K562 (cell line): Measurements from ENCODE around the gene PLD1. TPM values are rescaled to one million over a fixed set of nuclear protein-coding genes. Genes with fewer than 3 reads are reported as not detected.

Experiments
- CBFA2T2 ChIP-seq: fragments of 450-650 bp; conservative IDR thresholded peaks from 2 replicates; pipeline ENCODE4 v1.6.1; 2017; ENCODE audit warnings: mild to moderate bottlenecking
- CBFA2T3 ChIP-seq: fragments of 450-650 bp; IDR thresholded peaks from 2 replicates; pipeline ENCODE4 v1.6.1; 2017
- FOXM1 ChIP-seq, 2 experiments: fragments of 450-650 bp in 1 of 2; sonication (generic) in 1 of 2; formaldehyde crosslinking in 1 of 2; IDR thresholded peaks; 2 replicates each; pipeline versions ENCODE4 v1.6.1 to v1.9.0; 2017 to 2022; ENCODE audit warnings: low read depth in 2 of 2, mild to moderate bottlenecking in 2 of 2, missing genetic modification reagents in 1 of 2, moderate library complexity in 1 of 2
- HOXB6 ChIP-seq: fragments of 250-450 bp; sonication (Bioruptor Pico); IDR thresholded peaks from 2 replicates; pipeline ENCODE4 v1.5.1; 2022; ENCODE audit warnings: mild to moderate bottlenecking, borderline replicate concordance
- ILK ChIP-seq: fragments of 450-650 bp; IDR thresholded peaks from 2 replicates; pipeline ENCODE4 v1.6.1; 2016; ENCODE audit warnings: missing genetic modification characterization, low read depth, mild to moderate bottlenecking, missing compliant biosample characterization, moderate library complexity, borderline replicate concordance
- JUND ChIP-seq, 2 experiments: IDR thresholded peaks; 2 replicates in 1 of 2; 3 replicates in 1 of 2; pipeline ENCODE4 v1.6.1; 2011; ENCODE audit warnings: borderline replicate concordance in 2 of 2, low read depth in 2 of 2, low read length in 2 of 2, improper control_type of control experiment in 1 of 2, missing biosample characterization in 1 of 2, missing genetic modification characterization in 1 of 2, missing genetic modification reagents in 1 of 2
- MECOM ChIP-seq: fragments of 250-450 bp; sonication (Bioruptor Pico); IDR thresholded peaks from 2 replicates; pipeline ENCODE4 v1.8.0; 2022; ENCODE audit warnings: inconsistent platforms
- MED1 ChIP-seq: sonication (generic); formaldehyde crosslinking; IDR thresholded peaks from 2 replicates; pipeline ENCODE4 v1.8.1; 2023; ENCODE audit warnings: missing genetic modification reagents, borderline replicate concordance
- MLLT1 ChIP-seq, 2 experiments: fragments of 450-650 bp; IDR thresholded peaks; 2 replicates each; pipeline ENCODE4 v1.6.1; 2016
- NFE2 ChIP-seq: IDR thresholded peaks from 2 replicates; pipeline ENCODE4 v1.6.1; 2014; ENCODE audit warnings: antibody characterized with exemption, low read depth
- PHF21A ChIP-seq: fragments of 450-650 bp; IDR thresholded peaks from 2 replicates; pipeline ENCODE4 v1.6.1; 2017; ENCODE audit warnings: low read depth, borderline replicate concordance
- PPARD ChIP-seq: fragments of 250-450 bp; sonication (Bioruptor Pico); IDR thresholded peaks from 2 replicates; pipeline ENCODE4 v1.8.0; 2022; ENCODE audit warnings: inconsistent platforms, mild to moderate bottlenecking, moderate library complexity
- SMC3 ChIP-seq: conservative IDR thresholded peaks from 2 replicates; pipeline ENCODE4 v1.6.1; 2011; ENCODE audit warnings: low read depth, low read length, improper control_type of control experiment; ENCODE audit not compliant: insufficient read depth
- ZBTB8A ChIP-seq: fragments of 450-650 bp; IDR thresholded peaks from 2 replicates; pipeline ENCODE4 v1.6.1; 2018; ENCODE audit warnings: mild to moderate bottlenecking, moderate library complexity; ENCODE audit not compliant: partially characterized antibody
- ZBTB9 ChIP-seq: fragments of 450-650 bp; formaldehyde crosslinking; IDR thresholded peaks from 2 replicates; pipeline ENCODE4 v1.4.0; 2020; ENCODE audit warnings: mild to moderate bottlenecking, moderate library complexity
- polyA plus RNA-seq, 8 experiments: library from polyadenylated mRNA; depleted of rRNA in 4 of 8; stranded (reverse) in 5 of 8; unstranded in 3 of 8; fragments of >200 nt; fragmentation: Nextera tagmentation in 2 of 8; fragmentation: Illumina TruSeq in 1 of 8; extraction: Ambion mirVana in 2 of 8; extraction: Trizol in 1 of 8; gene quantifications; 2 replicates each; pipeline versions ENCODE4 v1.2.1 to v1.2.3, GENCODE V29; 2011 to 2014; ENCODE audit warnings: inconsistent platforms in 1 of 8, missing spikeins in 1 of 8
- total RNA-seq, 7 experiments: library from RNA; depleted of rRNA in 6 of 7; stranded (reverse); fragments of >200 nt in 6 of 7; fragmentation: Illumina TruSeq in 2 of 7; extraction: Trizol in 2 of 7; gene quantifications; 2 replicates each; pipeline versions ENCODE4 v1.2.1 to v1.2.3, GENCODE V29; 2011 to 2021; ENCODE audit warnings: low replicate concordance in 1 of 7
- TF ChIP-seq, protein P1 (sequence below): fragments of 450-650 bp; IDR thresholded peaks from 2 replicates; pipeline ENCODE4 v1.6.1; 2016; ENCODE audit warnings: low read depth

PLD1 gene
- total and polyA plus RNA-seq, 9 of the 15 experiments (the other 6 are each of a cell fraction or from before 2014, with no cell fraction given): 8.4 to 26.1 (median 18.6) TPM

DNA sequence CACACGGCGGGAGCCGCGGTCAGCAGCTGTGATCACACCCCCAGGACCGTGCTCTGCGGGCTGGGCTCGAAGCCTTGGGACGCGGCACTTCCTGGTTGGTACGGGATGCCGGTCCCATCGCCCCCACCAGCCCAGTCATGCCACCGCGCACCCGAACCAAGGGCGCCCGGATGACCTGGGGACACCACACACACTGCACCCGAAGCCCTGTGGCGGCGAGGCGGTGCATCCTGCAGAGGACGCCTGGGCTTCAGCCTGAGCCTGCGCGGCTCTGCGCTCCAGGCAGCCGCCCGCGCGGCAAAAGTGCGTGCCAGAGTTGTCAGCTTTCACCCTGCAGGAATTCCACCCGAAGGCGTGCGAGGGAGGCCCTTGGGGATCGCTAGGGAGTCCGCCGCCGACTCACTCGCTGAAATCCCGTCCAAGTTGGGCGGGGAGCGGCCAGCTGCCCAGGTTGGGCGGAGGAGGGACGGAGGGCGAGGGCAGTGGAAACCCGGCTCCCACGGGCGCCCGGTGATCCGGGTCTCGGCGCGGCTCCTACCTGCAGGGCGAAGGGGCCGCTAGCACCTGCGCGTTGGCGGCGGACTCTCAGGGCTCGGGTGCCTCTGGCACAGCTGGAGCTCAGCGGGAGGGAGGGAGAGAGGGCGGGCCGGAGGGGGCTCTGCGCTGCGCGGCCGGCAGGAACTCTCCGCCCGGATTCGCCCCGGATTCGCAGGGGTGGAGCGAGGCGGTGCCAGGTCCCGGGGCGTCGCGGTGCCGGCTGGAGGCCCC is at the start of gene PLD1 (continued):
- TF ChIP-seq, protein P1, sequence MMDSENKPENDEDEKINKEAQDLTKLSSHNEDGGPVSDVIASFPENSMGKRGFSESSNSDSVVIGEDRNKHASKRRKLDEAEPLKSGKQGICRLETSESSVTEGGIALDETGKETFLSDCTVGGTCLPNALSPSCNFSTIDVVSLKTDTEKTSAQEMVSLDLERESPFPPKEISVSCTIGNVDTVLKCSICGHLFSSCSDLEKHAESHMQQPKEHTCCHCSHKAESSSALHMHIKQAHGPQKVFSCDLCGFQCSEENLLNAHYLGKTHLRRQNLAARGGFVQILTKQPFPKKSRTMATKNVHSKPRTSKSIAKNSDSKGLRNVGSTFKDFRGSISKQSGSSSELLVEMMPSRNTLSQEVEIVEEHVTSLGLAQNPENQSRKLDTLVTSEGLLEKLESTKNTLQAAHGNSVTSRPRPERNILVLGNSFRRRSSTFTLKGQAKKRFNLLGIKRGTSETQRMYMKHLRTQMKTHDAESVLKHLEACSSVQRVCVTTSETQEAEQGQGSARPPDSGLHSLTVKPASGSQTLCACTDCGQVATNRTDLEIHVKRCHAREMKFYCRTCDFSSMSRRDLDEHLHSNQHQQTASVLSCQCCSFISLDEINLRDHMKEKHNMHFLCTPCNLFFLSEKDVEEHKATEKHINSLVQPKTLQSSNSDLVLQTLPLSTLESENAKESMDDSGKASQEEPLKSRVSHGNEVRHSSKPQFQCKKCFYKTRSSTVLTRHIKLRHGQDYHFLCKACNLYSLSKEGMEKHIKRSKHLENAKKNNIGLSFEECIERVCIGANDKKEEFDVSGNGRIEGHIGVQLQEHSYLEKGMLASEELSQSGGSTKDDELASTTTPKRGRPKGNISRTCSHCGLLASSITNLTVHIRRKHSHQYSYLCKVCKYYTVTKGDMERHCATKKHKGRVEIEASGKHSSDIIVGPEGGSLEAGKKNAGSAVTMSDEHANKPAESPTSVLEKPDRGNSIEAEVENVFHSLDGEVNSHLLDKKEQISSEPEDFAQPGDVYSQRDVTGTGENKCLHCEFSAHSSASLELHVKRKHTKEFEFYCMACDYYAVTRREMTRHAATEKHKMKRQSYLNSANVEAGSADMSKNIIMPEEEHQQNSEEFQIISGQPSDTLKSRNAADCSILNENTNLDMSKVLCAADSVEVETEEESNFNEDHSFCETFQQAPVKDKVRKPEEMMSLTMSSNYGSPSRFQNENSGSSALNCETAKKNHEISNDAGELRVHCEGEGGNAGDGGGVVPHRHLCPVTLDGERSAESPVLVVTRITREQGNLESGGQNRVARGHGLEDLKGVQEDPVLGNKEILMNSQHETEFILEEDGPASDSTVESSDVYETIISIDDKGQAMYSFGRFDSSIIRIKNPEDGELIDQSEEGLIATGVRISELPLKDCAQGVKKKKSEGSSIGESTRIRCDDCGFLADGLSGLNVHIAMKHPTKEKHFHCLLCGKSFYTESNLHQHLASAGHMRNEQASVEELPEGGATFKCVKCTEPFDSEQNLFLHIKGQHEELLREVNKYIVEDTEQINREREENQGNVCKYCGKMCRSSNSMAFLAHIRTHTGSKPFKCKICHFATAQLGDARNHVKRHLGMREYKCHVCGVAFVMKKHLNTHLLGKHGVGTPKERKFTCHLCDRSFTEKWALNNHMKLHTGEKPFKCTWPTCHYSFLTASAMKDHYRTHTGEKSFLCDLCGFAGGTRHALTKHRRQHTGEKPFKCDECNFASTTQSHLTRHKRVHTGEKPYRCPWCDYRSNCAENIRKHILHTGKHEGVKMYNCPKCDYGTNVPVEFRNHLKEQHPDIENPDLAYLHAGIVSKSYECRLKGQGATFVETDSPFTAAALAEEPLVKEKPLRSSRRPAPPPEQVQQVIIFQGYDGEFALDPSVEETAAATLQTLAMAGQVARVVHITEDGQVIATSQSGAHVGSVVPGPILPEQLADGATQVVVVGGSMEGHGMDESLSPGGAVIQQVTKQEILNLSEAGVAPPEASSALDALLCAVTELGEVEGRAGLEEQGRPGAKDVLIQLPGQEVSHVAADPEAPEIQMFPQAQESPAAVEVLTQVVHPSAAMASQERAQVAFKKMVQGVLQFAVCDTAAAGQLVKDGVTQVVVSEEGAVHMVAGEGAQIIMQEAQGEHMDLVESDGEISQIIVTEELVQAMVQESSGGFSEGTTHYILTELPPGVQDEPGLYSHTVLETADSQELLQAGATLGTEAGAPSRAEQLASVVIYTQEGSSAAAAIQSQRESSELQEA: no peak
- TF ChIP-seq MLLT1 (IDR thresholded peaks at IDR 0.05) (peak; percentile 4 to 47; a peak in 1 of 4 replicates), CBFA2T2 (no peak), NFE2 (0 out of 2 replicates have a peak, but pooled peaks have one; percentile 11), ZBTB8A (no peak), MECOM (CRISPR knock-in tag) (no peak), ZBTB9 (CRISPR knock-in tag) (peak; percentile 88; the same call in 1 of the 2 replicates), HOXB6 (CRISPR knock-in tag) (no peak), CBFA2T3 (peak; percentile 19; the same call in 1 of the 2 replicates), SMC3 (no peak), PPARD (no peak), MED1 (CRISPR knock-in tag) (no peak), PHF21A (no peak), JUND (IDR thresholded peaks at IDR 0.05; ENCODE audit: borderline replicate concordance, low read depth, low read length) (0 out of 2 replicates have a peak, but pooled peaks have one; percentile 7), JUND (tag; IDR thresholded peaks at IDR 0.05; ENCODE audit: borderline replicate concordance, low read depth, low read length) (no peak; the same call in 2 of the 3 replicates), ILK (tag) (no peak), FOXM1 (IDR thresholded peaks at IDR 0.05; ENCODE audit: low read depth) (no peak), FOXM1 (CRISPR knock-in tag; IDR thresholded peaks at IDR 0.05; ENCODE audit: low read depth) (0 out of 2 replicates have a peak, but pooled peaks have one; percentile 40)
